WTC11 (cell line): ENCODE measurements around the gene SND1.

Source experiments
- CTCF ChIP-seq: fragments of 200-600 bp; IDR thresholded peaks from 2 replicates; pipeline ENCODE4 v1.8.0; 2022; ENCODE audit warnings: antibody characterized with exemption
- ETV6 ChIP-seq: sonication (generic); formaldehyde crosslinking; IDR thresholded peaks from 2 replicates; pipeline ENCODE4 v1.8.1; 2022; ENCODE audit warnings: mild to moderate bottlenecking, missing genetic modification reagents

- TF ChIP-seq ETV6, result 0 out of 2 replicates have a peak, but pooled peaks have one; percentile 14
- no peak for TF ChIP-seq CTCF
Observed at GRCh38 chr7:128030654-128031611, 378.9 kb downstream of the SND1 start, which contains the start of gene LRRC4.
